A673 (cell line): Measurements from ENCODE around the gene PSMC5. TPM values are rescaled to one million over a fixed set of nuclear protein-coding genes. Genes with fewer than 3 reads are reported as not detected.

Experiments
- BruUV-seq: library from RNA; stranded (reverse); fragments of 400-500 nt; replicated peaks from 2 replicates; lab custom pipeline; 2021; lab: Mats Ljungman, UMichigan
- CTCF ChIA-PET: fragments of 300-600 bp; sonication (Branson Sonifier 250); formaldehyde crosslinking; loops from one replicate; lab custom pipeline; 2022; ENCODE audit warnings: antibody characterized with exemption; lab: Charles Lee
- POLR2A ChIA-PET: fragments of 300-600 bp; sonication (Branson Sonifier 250); formaldehyde crosslinking; loops from one replicate; lab custom pipeline; 2022; ENCODE audit warnings: antibody characterized with exemption; ENCODE audit not compliant: low non-redundant PET; lab: Charles Lee
- DNase-seq: peaks from one replicate; pipeline ENCODE4 v3.0.0-alpha.2; 2015; ENCODE audit warnings: low spot score
- H3K27ac ChIP-seq: fragments of 200-600 bp; sonication (generic); 2 replicates; pipeline ENCODE4 v1.5.1; 2016; ENCODE audit warnings: mixed run types, low read depth, mild to moderate bottlenecking, mixed read lengths, antibody characterized with exemption, low read length; ENCODE audit not compliant: poor library complexity, severe bottlenecking
- H3K27me3 ChIP-seq: fragments of 200-600 bp; sonication (generic); replicated peaks from 2 replicates; pipeline ENCODE4 v1.6.1; 2017; ENCODE audit warnings: mixed run types, low read depth, mild to moderate bottlenecking, mixed read lengths, antibody characterized with exemption, low read length; ENCODE audit not compliant: insufficient read depth, poor library complexity
- H3K36me3 ChIP-seq: fragments of 200-600 bp; sonication (generic); 2 replicates; pipeline ENCODE4 v1.6.1; 2016; ENCODE audit warnings: mixed run types, mild to moderate bottlenecking, mixed read lengths, antibody characterized with exemption, low read length; ENCODE audit not compliant: insufficient read depth, poor library complexity, severe bottlenecking
- H3K4me1 ChIP-seq: fragments of 200-600 bp; sonication (generic); 2 replicates; pipeline ENCODE4 v1.6.1; 2017; ENCODE audit warnings: mixed run types, mild to moderate bottlenecking, mixed read lengths, antibody characterized with exemption, low read length; ENCODE audit not compliant: insufficient read depth, poor library complexity, severe bottlenecking
- H3K4me3 ChIP-seq: fragments of 200-600 bp; sonication (generic); 2 replicates; pipeline ENCODE4 v1.5.1; 2016; ENCODE audit warnings: low read depth, mixed run types, mild to moderate bottlenecking, mixed read lengths, low read length; ENCODE audit not compliant: poor library complexity, severe bottlenecking
- H3K9me3 ChIP-seq: fragments of 200-600 bp; sonication (generic); 2 replicates; pipeline ENCODE4 v1.6.1; 2016; ENCODE audit warnings: mixed run types, low read depth, mild to moderate bottlenecking, mixed read lengths, antibody characterized with exemption, low read length; ENCODE audit not compliant: poor library complexity, severe bottlenecking
- CTCF ChIP-seq: fragments of 300-800, 200-600 bp; sonication (generic); conservative IDR thresholded peaks from 2 replicates; pipeline ENCODE4 v1.5.1; 2017; ENCODE audit warnings: low read depth, mild to moderate bottlenecking, antibody characterized with exemption, low read length, moderate library complexity, mixed read lengths
- EZH2 ChIP-seq: fragments of 200-600 bp; sonication (generic); IDR thresholded peaks from 2 replicates; pipeline ENCODE4 v1.6.1; 2017; ENCODE audit warnings: borderline replicate concordance, low read depth, mild to moderate bottlenecking, mixed read lengths, antibody characterized with exemption, low read length; ENCODE audit not compliant: poor library complexity, severe bottlenecking
- intact Hi-C: fragments of 100-400 bp; cut with micrococcal nuclease; formaldehyde crosslinking; loops from one replicate; pipeline ENCODE4 v1.10.0; 2022; ENCODE audit not compliant: unreplicated experiment
- total RNA-seq: library from RNA; stranded (reverse); gene quantifications from 2 replicates; pipeline ENCODE4 v1.2.3, GENCODE V29; 2021

PSMC5 gene
- total RNA-seq, 1 experiment from 2014 or later: 302 TPM

GRCh38 chr17:63783522-63783921 is 43.7 kb upstream of the PSMC5 start:
- BruUV-seq: no TSS peak
- Histone ChIP-seq H3K27ac (no peak overlapping the region), H3K4me1 (no peaks in the 10 kb centered on the region), H3K27me3 (no peaks in the 10 kb centered on the region), H3K4me3 (no peak overlapping the region), H3K9me3 (no peaks in the 10 kb centered on the region), H3K36me3 (peaks cover 42% of the 10 kb centered on the region)
- no peak for TF ChIP-seq CTCF
- CTCF ChIA-PET: no interaction called here
- intact Hi-C loops: loop anchor here (5.0 kb wide), 1 partner anchor 34 kb away; no protein-coding TSS in a partner anchor
- DNase-seq: no peak
- POLR2A ChIA-PET: no interaction called here

GRCh38 chr17:63785556-63785955 is 41.7 kb upstream of the PSMC5 start:
- Histone ChIP-seq H3K27me3 (no peaks in the 10 kb centered on the region), H3K36me3 (peaks cover 51% of the 10 kb centered on the region), H3K27ac (no peak overlapping the region), H3K4me3 (no peak overlapping the region), H3K9me3 (no peaks in the 10 kb centered on the region), H3K4me1 (no peaks in the 10 kb centered on the region)
- no TSS peak for BruUV-seq
- DNase-seq: no peak
- intact Hi-C loops: no loop called here
- ChIA-PET CTCF (no interaction called here), POLR2A (no interaction called here)
- no peak for TF ChIP-seq CTCF

- TF ChIP-seq EZH2: no peak
- TF ChIP-seq CTCF: no peak
- CTCF ChIA-PET: no interaction called here
- Histone ChIP-seq H3K27me3 (no peaks in the 10 kb centered on the region), H3K27ac (no peak overlapping the region), H3K4me1 (no peaks in the 10 kb centered on the region), H3K4me3 (no peak overlapping the region), H3K9me3 (no peaks in the 10 kb centered on the region), H3K36me3 (peaks cover 55% of the 10 kb centered on the region)
- BruUV-seq: no TSS peak
- intact Hi-C loops: no loop called here
- DNase-seq: no peak
- POLR2A ChIA-PET: no interaction called here
Observed at GRCh38 chr17:63786117-63786516, 41.1 kb upstream of the PSMC5 start.
